Inferior parietal cortex (tissue), 1 donor: Measurements from ENCODE around the gene REV3L.
"Not testable (repeated sequence)": the region's sequence is repeated elsewhere in the genome, so short reads cannot be mapped to it uniquely, and the experiment has no call there.

Experiments used
- DNase-seq: peaks from one replicate; pipeline ENCODE4 v3.0.0-alpha.2; 2016; ENCODE audit errors: extremely low spot score

Gene REV3L

GRCh38 chr6:111260570-111261298 is 222.3 kb downstream of the REV3L start:
- DNase-seq = no peak

- DNase-seq = peak; percentile 100
Observed at GRCh38 chr6:111259089-111259831, 223.8 kb downstream of the REV3L start.

- no peak for DNase-seq
Observed at GRCh38 chr6:111258615-111259088, 224.4 kb downstream of the REV3L start.

- no peak for DNase-seq
Observed at GRCh38 chr6:111258010-111258409, 225.0 kb downstream of the REV3L start.

- no peak for DNase-seq
Observed at GRCh38 chr6:111256646-111257045, 226.4 kb downstream of the REV3L start.

GRCh38 chr6:111255838-111256237 is 227.2 kb downstream of the REV3L start:
- DNase-seq = not testable (repeated sequence)

- DNase-seq = no peak
Observed at GRCh38 chr6:111254779-111255166, 228.2 kb downstream of the REV3L start.

GRCh38 chr6:111254004-111254778 is 228.8 kb downstream of the REV3L start:
- DNase-seq = no peak

- no peak for DNase-seq
Observed at GRCh38 chr6:111252726-111253125, 230.3 kb downstream of the REV3L start.

- no peak for DNase-seq
Observed at GRCh38 chr6:111250791-111251354, 232.1 kb downstream of the REV3L start.
